Activated T-helper 2 cell treated with anti-CD3 and anti-CD28 coated beads, Interferon-gamma antibody, Interleukin-2, Interleukin-4, amounts not matched to agents 10 μg/mL and 5 μg/mL and 100 μg/mL, durations not matched to agents 14 hours and 24 hours and 36 hours (primary cell): ENCODE results near the gene BCL6B. TPM values are rescaled to one million over a fixed set of nuclear protein-coding genes. Genes with fewer than 3 reads are reported as not detected.

Source experiments
- DNase-seq: peaks from one replicate; pipeline ENCODE4 v3.0.0; 2021; ENCODE audit warnings: low spot score
- H3K27ac Mint-ChIP-seq: one replicate; pipeline ENCODE4 v1.8.0; 2021; ENCODE audit warnings: mixed read lengths
- H3K27me3 Mint-ChIP-seq: one replicate; pipeline ENCODE4 v1.8.0; 2021; ENCODE audit warnings: low read depth, mixed read lengths
- H3K36me3 Mint-ChIP-seq: one replicate; pipeline ENCODE4 v1.8.0; 2021; ENCODE audit warnings: low read depth, mixed read lengths
- H3K4me1 Mint-ChIP-seq: one replicate; pipeline ENCODE4 v1.8.0; 2021; ENCODE audit warnings: low read depth, mixed read lengths
- H3K4me3 Mint-ChIP-seq: one replicate; pipeline ENCODE4 v1.8.0; 2021; ENCODE audit warnings: low read depth, mild to moderate bottlenecking, moderate library complexity, mixed read lengths
- H3K9me3 Mint-ChIP-seq: one replicate; pipeline ENCODE4 v1.8.0; 2021; ENCODE audit warnings: mixed read lengths
- intact Hi-C: fragments of 100-400 bp; cut with micrococcal nuclease; formaldehyde crosslinking; loops from one replicate; pipeline ENCODE4 v1.15.1; 2023
- total RNA-seq: library from RNA; stranded (reverse); gene quantifications from 2 replicates; pipeline ENCODE4 v1.2.3, GENCODE V29; 2022

The BCL6B gene
- total RNA-seq, 1 donor from 2014 or later: 0.80 TPM

DNA sequence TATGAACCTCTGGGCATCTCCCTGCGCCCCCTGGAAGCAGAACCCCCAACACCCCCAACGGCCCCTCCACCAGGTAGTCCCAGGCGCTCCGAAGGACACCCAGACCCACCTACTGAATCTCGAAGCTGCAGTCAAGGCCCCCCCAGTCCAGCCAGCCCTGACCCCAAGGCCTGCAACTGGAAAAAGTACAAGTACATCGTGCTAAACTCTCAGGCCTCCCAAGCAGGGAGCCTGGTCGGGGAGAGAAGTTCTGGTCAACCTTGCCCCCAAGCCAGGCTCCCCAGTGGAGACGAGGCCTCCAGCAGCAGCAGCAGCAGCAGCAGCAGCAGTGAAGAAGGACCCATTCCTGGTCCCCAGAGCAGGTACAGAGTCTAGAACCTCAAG, 1.5 kb downstream of the BCL6B start:
- Mint-ChIP-seq H3K27ac (no peak overlapping the region), H3K27me3 (no peaks in the 10 kb centered on the region), H3K9me3 (peaks cover 3% of the 10 kb centered on the region), H3K4me1 (peaks cover 40% of the 10 kb centered on the region), H3K36me3 (peaks cover 4% of the 10 kb centered on the region), H3K4me3 (no peak overlapping the region)
- DNase-seq: no peak
- intact Hi-C loops: no loop called here

DNA sequence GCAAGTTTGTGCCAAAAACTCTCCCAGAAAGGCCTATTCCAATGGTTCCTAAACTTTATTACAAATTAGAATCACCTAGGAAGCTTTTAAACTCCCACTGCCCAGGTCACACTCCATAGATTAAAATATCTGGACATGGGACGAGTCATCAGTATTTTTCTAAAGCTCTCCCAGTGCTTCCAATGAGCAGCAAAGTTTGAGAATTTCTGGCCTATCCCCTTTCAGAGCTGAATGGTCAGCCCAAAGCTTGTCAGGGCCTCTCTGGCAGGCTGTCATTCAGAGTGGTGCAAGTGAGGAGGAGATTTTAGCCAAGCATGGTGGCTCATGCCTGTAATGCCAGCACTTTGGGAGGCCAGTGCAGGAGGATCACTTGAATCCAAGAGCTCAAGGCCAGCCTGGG, 2.4 kb downstream of the BCL6B start:
- Mint-ChIP-seq H3K9me3 (peaks cover 3% of the 10 kb centered on the region), H3K27me3 (no peaks in the 10 kb centered on the region), H3K36me3 (peaks cover 11% of the 10 kb centered on the region), H3K27ac (no peak overlapping the region), H3K4me1 (peaks cover 47% of the 10 kb centered on the region), H3K4me3 (no peak overlapping the region)
- intact Hi-C loops: no loop called here
- DNase-seq: no peak

DNA sequence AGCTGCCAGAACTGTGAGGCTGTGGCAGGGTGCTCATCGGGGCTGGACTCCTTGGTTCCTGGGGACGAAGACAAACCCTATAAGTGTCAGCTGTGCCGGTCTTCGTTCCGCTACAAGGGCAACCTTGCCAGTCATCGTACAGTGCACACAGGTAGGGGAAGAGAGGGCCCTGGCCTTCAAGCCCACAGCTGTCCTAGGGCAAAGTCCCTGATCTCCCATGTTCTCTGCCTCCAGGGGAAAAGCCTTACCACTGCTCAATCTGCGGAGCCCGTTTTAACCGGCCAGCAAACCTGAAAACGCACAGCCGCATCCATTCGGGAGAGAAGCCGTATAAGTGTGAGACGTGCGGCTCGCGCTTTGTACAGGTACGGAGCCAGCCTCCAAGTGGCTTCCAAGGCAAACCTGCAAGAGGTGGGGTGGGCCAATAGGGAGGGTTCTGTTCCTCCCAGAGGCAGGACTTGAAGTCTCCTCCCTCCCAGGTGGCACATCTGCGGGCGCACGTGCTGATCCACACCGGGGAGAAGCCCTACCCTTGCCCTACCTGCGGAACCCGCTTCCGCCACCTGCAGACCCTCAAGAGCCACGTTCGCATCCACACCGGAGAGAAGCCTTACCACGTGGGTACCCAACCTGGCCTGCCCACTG, 3.7 kb downstream of the BCL6B start:
- peaks cover 41% of the 10 kb centered on the region for H3K4me1 Mint-ChIP-seq
- intact Hi-C loops: loop anchor here (1.0 kb wide), 1 partner anchor 9 kb away; no protein-coding TSS in a partner anchor
- H3K27me3 Mint-ChIP-seq: no peaks in the 10 kb centered on the region
- H3K9me3 Mint-ChIP-seq: peaks cover 3% of the 10 kb centered on the region
- H3K36me3 Mint-ChIP-seq: peaks cover 12% of the 10 kb centered on the region
- no peak for DNase-seq
- no peak overlapping the region for H3K4me3 Mint-ChIP-seq
- H3K27ac Mint-ChIP-seq: peak overlapping the region; percentile 28

DNA sequence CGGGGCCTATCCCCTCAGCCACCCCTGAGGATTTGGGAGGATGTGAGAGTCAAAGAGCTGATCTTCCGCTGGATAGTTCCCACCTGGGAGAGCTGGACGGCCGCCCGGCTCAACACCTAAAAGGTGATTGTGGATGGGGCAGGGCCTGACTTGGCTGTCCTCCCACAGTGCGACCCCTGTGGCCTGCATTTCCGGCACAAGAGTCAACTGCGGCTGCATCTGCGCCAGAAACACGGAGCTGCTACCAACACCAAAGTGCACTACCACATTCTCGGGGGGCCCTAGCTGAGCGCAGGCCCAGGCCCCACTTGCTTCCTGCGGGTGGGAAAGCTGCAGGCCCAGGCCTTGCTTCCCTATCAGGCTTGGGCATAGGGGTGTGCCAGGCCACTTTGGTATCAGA, 4.5 kb downstream of the BCL6B start:
- DNase-seq: no peak
- Mint-ChIP-seq H3K4me1 (peaks cover 40% of the 10 kb centered on the region), H3K27me3 (no peaks in the 10 kb centered on the region), H3K9me3 (peaks cover 3% of the 10 kb centered on the region), H3K4me3 (no peak overlapping the region), H3K27ac (no peak overlapping the region), H3K36me3 (peaks cover 12% of the 10 kb centered on the region)
- intact Hi-C loops: no loop called here

DNA sequence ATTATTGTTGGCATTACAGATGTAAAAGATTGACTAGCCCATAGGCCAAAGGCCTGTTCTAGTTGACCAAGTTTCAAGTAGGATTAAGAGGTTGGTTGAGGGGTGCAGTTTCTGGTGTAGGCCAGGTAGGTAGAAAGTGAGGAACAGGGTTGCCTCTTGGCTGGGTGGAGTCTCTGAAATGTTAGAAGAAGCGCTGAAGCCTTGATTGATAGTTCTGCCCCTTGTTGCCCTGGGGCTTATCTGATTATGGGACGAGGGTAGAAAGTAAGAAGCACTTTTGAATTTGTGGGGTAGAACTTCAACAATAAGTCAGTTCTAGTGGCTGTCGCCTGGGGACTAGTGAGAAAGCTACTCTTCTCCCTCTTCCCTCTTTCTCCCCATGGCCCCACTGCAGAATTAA, 6.2 kb downstream of the BCL6B start:
- Mint-ChIP-seq H3K4me1 (peaks cover 34% of the 10 kb centered on the region), H3K9me3 (peaks cover 3% of the 10 kb centered on the region), H3K4me3 (no peak overlapping the region), H3K27me3 (no peaks in the 10 kb centered on the region), H3K27ac (peak overlapping the region; percentile 86), H3K36me3 (peaks cover 13% of the 10 kb centered on the region)
- DNase-seq: no peak
- intact Hi-C loops: no loop called here

DNA sequence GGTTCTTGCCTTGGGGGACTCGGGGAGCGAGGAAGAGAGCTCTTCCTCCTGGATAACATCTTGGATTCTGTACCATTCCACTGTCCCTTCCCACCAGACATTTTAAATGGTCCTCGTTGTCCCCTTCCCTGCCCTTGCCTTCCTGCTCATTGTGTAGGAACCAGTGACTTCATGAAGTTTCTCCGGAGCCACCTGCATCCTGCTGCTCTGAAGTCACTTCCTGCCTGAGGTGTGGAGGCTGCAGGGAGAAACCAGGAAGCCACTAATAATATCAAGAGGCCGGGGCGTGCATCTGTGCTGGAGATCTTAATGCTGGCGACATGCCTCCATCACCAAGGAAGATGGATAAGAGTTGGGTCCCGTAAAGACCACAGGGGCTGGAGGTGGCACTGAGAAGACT, 6.8 kb downstream of the BCL6B start:
- Mint-ChIP-seq H3K4me1 (peaks cover 38% of the 10 kb centered on the region), H3K27me3 (no peaks in the 10 kb centered on the region), H3K27ac (peak overlapping the region; percentile 86), H3K4me3 (peak overlapping the region; percentile 61), H3K9me3 (peaks cover 3% of the 10 kb centered on the region), H3K36me3 (peaks cover 15% of the 10 kb centered on the region)
- DNase-seq: peak; percentile 31
- intact Hi-C loops: no loop called here

DNA sequence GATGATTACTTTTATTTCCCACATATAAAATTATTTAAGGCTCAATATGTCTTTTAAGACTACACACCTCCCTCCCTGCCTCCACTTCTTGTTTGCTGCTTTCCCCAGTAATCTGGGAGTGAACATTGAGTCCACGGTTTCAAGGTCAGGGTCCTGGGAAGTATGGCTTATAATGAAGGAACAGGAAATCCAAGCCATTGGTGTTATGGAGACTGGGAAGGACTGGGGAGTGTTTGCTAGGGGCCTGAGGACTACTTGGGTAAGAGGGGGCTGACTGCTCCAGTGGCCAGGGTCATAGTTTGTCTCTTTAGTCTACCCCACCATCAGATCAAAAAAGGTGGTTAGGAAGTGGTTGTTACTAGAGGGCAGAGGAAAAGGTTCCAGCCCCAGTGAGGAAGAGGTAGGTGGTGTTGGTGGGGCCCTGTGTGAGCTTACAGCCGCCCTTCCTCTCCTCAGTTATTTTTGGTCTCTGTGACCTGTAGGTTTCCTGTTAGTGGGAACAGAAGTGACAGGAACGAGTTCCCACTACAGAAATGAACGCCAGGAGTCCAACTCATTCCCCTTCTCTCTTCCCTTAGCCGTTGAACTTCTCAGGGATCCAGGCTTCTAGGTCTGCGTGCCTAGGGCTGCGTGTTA, 12.2 kb downstream of the BCL6B start:
- peaks cover 38% of the 10 kb centered on the region for H3K4me1 Mint-ChIP-seq
- peak overlapping the region; percentile 90 for H3K4me3 Mint-ChIP-seq
- no peaks in the 10 kb centered on the region for H3K9me3 Mint-ChIP-seq
- DNase-seq: no peak
- peak overlapping the region; percentile 96 for H3K27ac Mint-ChIP-seq
- intact Hi-C loops: loop anchor here (1.0 to 2.0 kb wide), 5 partner anchors 9 to 184 kb away; partner anchors contain the start of genes ACADVL and DLG4
- H3K36me3 Mint-ChIP-seq: peaks cover 12% of the 10 kb centered on the region
- no peaks in the 10 kb centered on the region for H3K27me3 Mint-ChIP-seq

DNA sequence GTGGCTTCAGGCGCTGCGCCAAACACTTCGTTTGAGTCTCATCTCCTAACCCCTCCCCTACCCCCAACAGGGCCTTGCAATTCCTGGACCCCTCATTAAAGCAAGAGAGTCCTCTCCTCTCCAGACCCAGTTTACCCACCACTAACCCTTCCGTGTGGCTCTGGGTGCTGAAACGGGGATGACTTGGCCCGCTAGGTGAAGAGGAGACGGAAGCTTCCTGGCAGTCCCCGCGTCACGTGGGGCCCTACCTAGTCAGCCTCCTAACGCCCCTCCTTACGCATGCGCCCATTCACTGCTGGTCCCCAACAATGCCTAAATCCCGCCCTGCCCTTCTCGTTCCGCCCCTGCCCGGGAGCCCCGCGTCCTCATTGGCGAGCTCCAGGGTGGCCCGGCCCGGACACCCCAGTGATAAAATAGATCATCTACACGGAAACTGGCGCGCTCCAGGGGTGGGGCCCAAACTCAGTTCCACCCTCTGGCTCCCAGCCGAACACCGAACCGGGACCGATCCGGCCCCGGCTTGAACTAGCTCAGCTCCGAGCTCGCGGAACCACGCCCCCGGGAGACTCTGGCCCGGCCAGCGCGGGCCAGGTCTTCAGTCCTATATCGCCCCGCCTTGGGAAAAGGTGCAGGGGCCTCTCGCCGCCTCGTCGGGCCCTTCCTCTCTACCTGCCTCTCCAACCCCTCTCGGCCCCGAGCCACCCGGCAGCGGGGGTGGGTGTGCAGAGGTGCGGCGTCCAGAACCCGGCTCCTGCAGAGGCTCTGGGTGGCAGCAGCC, 12.9 kb downstream of the BCL6B start, which contains the start of gene SLC16A13:
TSS of gene SLC16A13 (plus strand) at position 425 of the 778 bp plus-strand sequence. CDS start 368 bp downstream, outside the sequence.
- no peaks in the 10 kb centered on the region for H3K27me3 Mint-ChIP-seq
- peaks cover 10% of the 10 kb centered on the region for H3K36me3 Mint-ChIP-seq
- peaks cover 31% of the 10 kb centered on the region for H3K4me1 Mint-ChIP-seq
- intact Hi-C loops: loop anchor here (1.0 to 2.0 kb wide), 5 partner anchors 9 to 184 kb away; partner anchors contain the start of genes ACADVL and DLG4
- H3K27ac Mint-ChIP-seq: peak within 1 kb of the TSS; percentile 96
- peak; percentile 99 for DNase-seq
- peak within 1 kb of the TSS; percentile 90 for H3K4me3 Mint-ChIP-seq
- H3K9me3 Mint-ChIP-seq: no peaks in the 10 kb centered on the region

DNA sequence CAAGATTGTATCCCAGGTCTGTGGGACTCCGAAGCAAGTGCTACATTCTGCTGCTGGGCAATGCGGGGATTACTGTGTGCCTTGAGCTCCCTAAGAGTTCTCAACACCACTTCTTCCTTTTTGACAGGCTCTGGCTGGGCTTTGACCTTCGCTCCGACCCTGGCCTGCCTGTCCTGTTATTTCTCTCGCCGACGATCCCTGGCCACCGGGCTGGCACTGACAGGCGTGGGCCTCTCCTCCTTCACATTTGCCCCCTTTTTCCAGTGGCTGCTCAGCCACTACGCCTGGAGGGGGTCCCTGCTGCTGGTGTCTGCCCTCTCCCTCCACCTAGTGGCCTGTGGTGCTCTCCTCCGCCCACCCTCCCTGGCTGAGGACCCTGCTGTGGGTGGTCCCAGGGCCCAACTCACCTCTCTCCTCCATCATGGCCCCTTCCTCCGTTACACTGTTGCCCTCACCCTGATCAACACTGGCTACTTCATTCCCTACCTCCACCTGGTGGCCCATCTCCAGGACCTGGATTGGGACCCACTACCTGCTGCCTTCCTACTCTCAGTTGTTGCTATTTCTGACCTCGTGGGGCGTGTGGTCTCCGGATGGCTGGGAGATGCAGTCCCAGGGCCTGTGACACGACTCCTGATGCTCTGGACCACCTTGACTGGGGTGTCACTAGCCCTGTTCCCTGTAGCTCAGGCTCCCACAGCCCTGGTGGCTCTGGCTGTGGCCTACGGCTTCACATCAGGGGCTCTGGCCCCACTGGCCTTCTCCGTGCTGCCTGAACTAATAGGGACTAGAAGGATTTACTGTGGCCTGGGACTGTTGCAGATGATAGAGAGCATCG, 15.4 kb downstream of the BCL6B start:
- Mint-ChIP-seq H3K27me3 (peaks cover 3% of the 10 kb centered on the region), H3K27ac (no peak overlapping the region), H3K9me3 (no peaks in the 10 kb centered on the region), H3K4me1 (peaks cover 18% of the 10 kb centered on the region), H3K36me3 (peaks cover 10% of the 10 kb centered on the region), H3K4me3 (peak overlapping the region; percentile 48)
- intact Hi-C loops: no loop called here
- DNase-seq: no peak

DNA sequence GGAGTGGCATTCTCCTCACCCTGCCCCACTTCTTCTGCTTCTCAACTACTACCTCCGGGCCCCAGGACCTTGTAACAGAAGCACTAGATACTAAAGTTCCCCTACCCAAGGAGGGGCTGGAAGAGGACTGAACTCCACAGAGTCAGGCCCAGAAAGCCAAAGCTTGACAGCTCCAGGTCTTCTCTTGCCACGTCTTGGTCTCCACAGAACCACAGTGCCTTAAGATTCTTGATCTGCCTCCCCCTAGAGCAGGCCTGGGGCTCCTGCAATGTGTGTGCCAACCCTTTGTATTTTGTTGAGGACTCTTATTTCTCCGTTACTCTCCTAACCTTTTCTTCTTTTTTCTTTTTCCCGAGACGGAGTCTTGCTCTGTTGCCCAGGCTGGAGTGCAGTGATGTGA, 17.0 kb downstream of the BCL6B start:
- intact Hi-C loops: no loop called here

DNA sequence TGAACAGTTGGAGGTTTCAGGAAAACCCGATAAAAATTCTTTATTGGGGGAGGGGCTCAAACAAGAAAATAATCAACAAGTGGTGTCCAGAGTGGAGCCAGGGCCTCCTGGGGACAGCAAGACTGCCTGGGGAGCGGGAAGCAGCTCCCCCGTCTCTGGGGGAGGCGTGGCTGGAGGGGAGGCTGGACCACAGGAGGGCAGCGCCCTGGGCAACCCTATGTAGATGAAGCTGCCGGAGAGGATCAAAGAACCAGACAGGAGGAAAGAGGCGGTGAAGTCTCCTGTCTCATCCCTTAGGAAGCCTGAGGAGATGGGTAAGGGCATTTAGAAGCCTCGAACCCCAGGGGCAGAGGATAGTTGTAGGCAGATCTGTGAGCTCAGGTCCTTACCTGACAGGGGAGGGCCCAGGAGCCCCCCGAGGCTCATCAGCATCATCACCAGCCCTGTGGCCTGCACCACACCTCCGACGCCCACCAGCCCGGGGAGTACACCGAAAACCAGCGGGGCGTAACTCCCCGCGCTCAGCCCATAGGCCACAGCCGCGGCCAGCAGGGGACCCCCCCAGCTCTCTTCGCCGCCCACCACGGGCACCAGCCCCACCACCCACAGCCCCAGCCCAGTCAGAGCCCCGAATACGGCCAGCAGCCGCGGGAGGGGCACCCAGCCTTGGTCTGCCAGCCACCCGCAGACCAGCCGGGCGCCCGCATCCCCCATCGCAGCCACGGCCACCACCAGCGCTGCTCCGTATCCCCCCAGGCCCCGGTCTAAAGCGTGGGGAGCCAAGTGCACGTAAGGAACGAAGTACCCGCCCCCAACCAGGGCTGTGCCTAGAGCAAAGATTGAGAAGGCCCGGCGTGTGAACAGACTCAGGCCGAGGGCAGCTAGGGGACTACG, 19.0 kb downstream of the BCL6B start:
- no peaks in the 10 kb centered on the region for H3K9me3 Mint-ChIP-seq
- H3K27ac Mint-ChIP-seq: no peak overlapping the region
- H3K4me1 Mint-ChIP-seq: peaks cover 20% of the 10 kb centered on the region
- H3K4me3 Mint-ChIP-seq: peak overlapping the region; percentile 47
- DNase-seq: no peak
- intact Hi-C loops: no loop called here
- H3K27me3 Mint-ChIP-seq: peaks cover 11% of the 10 kb centered on the region
- H3K36me3 Mint-ChIP-seq: peaks cover 8% of the 10 kb centered on the region

More for the DNA sequence above, 17.0 kb downstream of the BCL6B start:
- no peak for DNase-seq
- Mint-ChIP-seq H3K4me3 (no peak overlapping the region), H3K27ac (no peak overlapping the region), H3K36me3 (peaks cover 8% of the 10 kb centered on the region), H3K27me3 (peaks cover 7% of the 10 kb centered on the region), H3K4me1 (peaks cover 13% of the 10 kb centered on the region), H3K9me3 (no peaks in the 10 kb centered on the region)
